Cortex of kidney (tissue), 1 donor: Measurements from ENCODE around the gene RAB40B.

Experiments used
- DNase-seq: peaks from one replicate; lab custom pipeline; 2025; lab: John Stamatoyannopoulos, UW

Gene RAB40B

DNA sequence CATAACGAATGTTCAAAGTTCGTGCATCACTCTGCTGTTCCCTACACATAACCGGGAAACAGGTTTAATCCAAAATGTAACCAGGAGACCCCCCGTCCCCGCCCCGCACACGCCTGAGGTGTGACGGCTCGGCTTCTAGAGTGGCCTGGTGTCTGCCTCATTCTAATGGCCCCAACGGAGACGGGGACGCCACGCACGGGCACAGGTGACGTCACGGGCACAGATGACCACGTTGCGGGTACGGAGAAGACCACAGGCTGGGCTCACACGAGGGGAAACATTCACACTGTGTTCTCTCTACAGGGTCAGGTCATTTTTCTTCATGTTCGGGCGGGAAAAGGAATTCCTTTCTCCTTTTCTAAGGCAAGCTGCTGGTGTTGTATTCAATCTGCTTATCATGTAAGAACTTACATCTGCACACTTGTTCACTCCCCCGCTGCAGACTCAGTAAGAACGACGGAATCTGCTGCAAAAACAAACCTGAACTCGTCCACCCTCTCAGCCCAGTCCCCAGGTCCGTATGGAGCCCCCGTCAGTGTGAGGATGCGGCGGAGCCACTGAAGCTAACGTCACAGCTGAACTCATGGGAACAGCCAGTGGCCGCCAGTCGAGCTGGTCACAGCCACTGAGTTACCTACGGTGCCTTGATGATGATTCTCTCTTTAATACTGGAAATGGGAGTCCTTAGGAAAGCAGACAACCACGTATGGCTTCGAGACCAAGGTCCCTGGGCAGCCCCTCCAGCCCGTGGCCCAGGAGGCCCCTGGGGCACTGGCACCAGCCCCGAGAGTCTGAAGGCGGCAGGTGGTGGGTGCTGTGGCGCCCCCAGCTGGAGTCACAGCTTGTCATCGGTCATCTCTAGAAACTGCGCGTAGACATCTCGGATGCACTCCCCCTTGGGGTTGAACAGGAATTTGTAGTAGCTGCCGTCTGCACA lies 83.1 kb downstream of the RAB40B start:
- no peak for DNase-seq

DNA sequence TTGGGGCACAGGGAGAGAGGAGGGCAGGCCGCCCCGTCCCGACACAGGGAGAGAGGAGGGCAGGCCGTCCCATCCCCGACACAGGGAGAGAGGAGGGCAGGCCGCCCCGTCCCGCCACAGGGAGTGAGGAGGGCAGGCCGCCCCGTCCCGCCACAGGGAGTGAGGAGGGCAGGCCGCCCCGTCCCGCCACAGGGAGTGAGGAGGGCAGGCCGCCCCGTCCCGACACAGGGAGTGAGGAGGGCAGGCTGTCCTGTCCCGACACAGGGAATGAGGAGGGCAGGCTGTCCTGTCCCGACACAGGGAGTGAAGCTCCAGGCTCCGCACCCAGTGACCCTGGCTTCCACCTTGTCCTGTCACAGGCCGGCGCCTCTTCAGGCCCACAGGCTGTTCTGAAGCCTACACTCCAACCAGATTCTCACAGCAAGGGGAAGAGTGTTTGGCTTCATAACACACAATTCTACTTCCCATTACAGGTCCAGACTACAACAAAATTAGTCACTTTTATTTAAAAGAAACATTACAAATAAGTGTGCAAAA lies 84.3 kb downstream of the RAB40B start:
- DNase-seq, result no peak

DNA sequence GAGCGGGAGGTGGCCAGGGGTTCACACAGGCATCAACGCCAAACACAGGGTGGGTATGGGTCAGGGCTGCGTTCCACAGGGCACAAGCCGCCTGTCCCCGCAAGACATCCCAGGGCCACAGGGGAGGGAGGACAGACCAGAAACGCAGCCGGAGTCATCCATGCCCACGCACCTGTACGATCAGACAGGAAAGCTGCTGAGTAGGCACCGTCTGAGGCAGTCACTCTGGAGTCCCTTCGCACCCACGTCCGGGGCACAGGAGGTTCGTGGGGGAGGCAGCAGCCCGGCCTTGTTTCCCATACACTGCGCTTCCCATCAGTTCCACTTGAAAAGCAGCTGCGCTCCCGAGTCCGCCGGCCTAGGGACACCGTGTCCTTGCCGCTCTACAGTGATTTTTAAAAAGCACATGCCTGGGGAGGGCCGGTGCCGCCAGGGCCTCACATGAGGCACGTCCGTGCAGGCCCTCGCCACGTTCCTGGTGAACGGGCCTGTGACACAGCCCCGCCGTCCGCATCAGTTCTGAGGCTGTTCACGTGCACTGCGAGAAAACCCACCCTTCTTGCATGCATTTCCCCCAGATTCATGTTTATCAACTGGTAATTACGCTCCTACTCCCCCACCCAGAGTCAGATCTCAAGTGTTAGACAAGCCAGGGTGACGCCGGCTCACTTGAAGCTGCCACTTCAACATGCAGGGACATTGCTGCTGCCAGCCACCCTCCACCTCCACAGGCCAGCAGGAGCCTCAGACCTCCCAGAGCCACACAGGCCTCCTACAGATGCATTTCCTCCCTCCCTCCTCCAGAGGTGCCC lies 85.0 kb downstream of the RAB40B start:
- no peak for DNase-seq

DNA sequence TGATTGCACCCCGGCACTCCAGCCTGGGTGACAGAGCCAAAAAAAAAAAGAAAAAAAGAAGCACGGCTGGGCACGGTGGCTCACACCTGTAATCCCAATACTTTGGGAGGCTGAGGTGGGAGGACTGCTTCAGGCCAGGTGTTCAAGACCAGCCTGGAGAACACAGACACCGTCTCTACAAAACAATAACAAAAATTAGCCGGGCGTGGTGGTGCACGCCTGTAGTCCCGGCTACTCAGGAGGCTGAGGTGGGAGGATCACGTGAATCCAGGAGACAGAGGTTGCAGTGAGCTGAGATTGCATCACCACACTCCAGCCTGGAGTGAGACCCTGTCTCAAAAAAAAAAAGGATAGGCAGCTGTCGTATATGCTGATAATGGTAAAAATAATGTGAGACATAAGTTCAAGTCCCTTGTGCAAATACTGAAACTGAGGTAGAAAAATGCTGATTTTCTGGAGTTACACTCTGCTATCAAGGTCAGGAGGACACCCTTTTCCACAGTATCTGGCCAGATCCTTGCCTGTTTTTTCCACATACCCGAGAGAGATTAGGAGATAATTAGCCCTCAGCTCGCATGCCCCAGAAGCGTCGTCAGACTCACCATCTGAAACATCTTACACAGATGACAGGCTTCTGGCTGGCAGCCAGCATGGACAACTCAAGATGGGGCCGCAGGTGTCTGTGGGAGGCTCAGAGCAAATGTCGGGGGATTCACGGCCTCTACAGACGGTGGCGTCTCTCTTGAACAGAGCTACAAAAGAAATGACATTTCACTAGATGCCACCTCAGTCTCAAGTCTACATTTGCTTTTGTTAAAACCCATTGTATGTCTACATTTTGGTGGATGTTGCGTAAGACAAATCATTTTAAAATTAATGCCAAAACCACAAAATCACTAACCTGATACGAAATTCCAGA lies 87.1 kb downstream of the RAB40B start:
- no peak for DNase-seq

- DNase-seq, result no peak
Observed at GRCh38 chr17:82609655-82610054, 88.8 kb downstream of the RAB40B start.

DNA sequence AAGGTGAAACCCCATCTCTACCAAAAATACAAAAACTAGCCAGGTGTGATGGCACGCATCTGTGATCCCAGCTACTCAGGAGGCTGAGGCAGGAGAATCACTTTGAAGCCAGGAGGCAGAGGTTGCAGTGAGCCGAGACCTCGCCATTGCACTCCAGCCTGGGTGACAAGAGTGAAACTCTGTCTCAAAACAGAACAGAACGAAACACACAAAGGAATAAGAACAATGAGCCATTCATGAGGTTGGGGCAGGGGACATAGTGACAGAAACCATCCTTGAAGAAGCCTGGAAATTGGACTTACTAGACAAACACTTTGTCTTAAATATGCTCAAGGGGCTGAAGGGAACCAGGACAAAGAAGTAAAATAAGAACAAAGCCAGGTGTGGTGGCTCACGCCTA lies 89.7 kb downstream of the RAB40B start:
- no peak for DNase-seq

DNA sequence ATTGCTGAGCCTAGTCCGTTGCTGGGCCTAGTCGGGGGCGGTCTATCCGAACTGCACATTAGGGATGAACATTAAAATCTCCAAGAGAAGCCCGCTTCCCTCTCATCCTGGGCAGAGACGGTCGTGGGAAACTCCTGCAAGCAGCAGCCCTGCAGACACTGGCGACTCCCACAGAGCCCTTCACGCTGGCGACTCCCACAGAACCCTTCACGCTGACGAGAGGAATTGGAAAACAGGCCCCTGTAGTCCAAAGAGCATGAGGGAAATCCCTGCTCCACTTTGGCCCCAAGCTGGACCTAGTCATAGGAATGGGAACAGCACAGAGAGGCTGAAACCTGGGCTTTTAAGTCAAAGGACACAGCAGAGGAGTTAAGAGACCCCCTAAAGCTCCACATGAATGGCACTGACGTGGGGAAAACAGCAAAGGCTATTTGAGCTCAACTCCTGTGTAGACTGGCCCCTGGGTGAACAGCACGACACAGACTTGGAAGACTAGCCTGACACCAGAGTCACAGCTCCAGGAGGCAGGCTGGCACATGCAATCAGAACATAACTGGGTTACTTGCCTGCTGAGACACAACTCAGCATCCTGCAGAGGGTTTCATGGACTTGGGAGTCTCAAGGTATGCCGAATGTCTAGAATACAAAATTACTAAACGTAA lies 92.4 kb downstream of the RAB40B start:
- DNase-seq, result no peak
